AG09309 (cell line): Measurements from ENCODE around the gene BPGM.

Experiments used
- DNase-seq: peaks from one replicate; pipeline ENCODE4 v3.0.0-alpha.2; 2010; ENCODE audit warnings: low read depth
- H3K4me3 ChIP-seq: 2 replicates; pipeline ENCODE4 v1.5.1; 2011; ENCODE audit warnings: mild to moderate bottlenecking, low read depth, low read length, moderate library complexity; ENCODE audit not compliant: control insufficient read depth
- TF ChIP-seq, protein P1 (sequence below): IDR thresholded peaks from 2 replicates; pipeline ENCODE4 v1.5.1; 2011; ENCODE audit warnings: mild to moderate bottlenecking, low read depth, low read length, inconsistent platforms; ENCODE audit not compliant: insufficient read depth, control insufficient read depth; ENCODE audit errors: missing control alignments

Gene BPGM

DNA sequence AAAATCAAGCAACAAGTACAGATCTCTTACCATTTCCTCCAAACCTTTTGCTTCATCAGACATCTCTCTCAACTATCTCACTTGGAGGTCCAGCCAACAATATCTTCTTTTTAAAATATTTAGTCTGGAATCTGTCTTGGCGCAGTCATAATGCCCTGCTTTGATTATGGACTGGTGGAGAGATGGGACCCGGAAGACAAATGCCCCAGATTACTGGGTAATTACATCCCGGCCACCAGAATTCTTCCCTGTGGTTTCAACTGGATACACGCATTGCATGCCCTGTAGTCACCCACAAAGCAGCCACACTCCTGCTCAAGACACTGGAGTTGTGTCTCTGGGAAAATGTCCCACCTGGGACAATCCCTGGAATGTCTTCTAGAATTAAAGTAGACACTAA is 65.5 kb downstream of the BPGM start:
- TF ChIP-seq, protein P1, sequence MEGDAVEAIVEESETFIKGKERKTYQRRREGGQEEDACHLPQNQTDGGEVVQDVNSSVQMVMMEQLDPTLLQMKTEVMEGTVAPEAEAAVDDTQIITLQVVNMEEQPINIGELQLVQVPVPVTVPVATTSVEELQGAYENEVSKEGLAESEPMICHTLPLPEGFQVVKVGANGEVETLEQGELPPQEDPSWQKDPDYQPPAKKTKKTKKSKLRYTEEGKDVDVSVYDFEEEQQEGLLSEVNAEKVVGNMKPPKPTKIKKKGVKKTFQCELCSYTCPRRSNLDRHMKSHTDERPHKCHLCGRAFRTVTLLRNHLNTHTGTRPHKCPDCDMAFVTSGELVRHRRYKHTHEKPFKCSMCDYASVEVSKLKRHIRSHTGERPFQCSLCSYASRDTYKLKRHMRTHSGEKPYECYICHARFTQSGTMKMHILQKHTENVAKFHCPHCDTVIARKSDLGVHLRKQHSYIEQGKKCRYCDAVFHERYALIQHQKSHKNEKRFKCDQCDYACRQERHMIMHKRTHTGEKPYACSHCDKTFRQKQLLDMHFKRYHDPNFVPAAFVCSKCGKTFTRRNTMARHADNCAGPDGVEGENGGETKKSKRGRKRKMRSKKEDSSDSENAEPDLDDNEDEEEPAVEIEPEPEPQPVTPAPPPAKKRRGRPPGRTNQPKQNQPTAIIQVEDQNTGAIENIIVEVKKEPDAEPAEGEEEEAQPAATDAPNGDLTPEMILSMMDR = no peak
- H3K4me3 ChIP-seq = no peak overlapping the region
- DNase-seq = no peak

DNA sequence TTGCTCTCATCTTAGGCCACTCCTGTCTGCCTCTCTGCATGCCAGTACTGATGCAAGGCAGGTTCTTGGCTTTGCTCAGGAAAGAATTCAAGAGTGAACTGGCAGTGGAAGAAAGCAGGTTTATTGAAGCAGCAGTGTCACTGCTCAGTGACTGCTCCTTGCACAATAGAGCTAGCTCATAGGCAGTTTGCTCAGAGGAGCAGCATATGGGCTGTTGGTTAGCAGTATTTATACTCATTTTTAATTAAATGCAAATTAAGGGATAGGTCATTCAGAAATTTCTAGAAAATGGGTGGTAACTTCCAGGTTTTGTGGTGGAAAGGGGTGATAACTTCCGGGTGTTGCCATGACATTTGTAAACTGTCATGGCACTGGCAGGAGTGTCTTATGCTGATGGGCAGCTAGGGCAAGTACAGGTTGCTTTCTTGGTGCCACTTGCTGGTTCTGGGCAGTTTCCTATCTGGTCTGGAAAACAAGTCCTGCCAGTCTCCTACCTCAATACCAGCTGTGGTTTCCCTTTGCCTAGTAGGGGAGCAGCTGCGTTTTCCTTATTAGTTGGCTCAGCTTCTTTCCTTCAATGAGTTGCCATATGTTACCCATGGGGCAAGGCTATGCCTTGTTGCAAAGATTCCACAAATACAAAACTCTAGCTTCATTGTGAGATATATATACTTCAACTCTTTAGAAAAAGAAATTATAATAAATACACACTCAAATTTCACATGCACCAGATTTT is 68.0 kb downstream of the BPGM start:
- TF ChIP-seq, protein P1 = no peak
- H3K4me3 ChIP-seq = no peak overlapping the region
- no peak for DNase-seq

DNA sequence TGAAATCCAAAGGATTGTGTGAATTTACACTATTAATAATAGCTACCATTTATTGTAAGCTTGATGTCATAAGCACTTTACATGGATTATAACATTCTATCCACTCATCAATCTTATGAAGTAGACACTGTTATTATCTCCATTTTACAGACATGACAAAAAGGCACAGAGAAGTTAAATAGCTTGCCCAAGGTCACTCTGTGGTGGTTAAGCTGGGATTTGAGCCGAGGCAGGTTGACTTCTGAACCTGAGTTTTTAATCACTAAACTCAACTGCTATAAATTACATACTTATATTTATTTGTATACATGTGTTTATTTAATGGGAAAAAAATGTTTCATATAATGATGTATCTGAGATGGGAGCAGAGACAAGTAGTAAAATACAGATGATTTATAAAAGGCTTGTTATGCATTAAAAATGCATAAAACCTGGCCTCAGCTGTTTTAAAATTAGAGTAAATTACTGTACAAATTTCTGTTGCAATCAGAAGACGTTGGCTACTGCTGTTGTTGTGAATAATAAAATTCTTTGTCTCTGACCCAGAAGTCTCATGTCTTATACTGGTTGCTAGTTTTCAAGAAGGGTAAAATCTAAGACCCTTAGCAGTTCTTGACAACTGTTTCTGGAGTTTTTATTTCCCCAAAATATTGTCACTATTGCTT is 71.7 kb downstream of the BPGM start:
- no peak overlapping the region for H3K4me3 ChIP-seq
- TF ChIP-seq, protein P1 = no peak
- DNase-seq = no peak

DNA sequence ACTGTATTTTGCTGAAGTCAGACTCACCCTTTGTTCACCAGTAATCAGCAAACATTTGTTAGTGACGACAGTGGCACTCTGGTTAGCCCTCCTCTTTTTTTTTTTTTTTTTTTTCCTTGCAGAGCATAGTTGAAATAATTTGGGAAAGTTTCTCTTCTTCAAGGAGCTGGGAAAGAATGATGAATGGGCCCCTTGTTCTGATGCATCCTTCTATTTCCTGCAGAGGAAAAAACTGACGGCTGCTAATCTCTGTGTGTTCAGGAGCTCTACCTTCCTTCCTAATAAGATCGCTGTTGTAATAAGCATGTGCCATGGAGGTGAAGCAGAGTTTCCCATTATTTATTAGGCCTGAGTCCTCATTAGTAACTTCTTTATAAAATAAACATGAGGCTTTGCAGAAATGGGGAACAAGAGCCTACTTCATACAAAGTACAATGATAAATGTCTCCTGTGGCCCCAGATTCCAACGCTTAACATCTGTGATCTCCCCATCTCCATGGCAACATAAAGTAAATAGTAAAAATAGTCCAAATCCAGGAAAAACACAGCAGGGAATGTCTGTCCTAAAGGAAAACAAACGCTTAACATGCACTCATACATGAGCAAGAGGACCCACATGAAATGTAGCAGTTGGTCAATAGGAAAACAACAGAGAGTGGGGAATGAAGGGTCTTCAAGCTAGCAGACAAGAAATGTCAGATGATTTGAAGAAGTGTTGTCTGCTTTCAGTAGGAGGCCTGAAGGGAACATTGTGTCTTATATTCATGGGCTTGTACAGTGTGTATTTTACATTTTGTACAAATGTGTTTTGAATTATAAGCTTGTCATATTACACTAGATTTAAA is 73.7 kb downstream of the BPGM start:
- no peak for DNase-seq
- TF ChIP-seq, protein P1 = no peak

DNA sequence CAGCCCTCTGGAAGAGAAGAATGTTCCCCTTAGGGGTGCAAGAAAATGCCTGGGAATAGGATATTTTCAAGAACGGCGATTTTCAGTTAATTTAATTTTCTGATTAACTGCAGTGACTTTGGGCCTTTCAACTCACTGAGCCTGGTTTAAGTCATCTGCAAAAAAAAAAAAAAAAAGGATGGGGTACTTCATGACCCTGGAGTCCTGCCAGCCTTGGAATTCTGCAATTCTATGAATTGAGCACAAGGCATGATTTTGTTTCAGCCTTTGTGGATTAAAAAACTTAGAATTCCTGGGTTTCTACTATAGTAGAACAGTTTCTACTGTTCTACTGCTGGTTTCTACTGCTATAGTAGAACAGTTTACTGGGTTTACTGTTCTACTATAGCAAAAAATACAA is 74.5 kb downstream of the BPGM start:
- DNase-seq = no peak
- H3K4me3 ChIP-seq = no peak overlapping the region
- TF ChIP-seq, protein P1 = no peak

More for the DNA sequence above, 73.7 kb downstream of the BPGM start:
- no peak overlapping the region for H3K4me3 ChIP-seq

DNA sequence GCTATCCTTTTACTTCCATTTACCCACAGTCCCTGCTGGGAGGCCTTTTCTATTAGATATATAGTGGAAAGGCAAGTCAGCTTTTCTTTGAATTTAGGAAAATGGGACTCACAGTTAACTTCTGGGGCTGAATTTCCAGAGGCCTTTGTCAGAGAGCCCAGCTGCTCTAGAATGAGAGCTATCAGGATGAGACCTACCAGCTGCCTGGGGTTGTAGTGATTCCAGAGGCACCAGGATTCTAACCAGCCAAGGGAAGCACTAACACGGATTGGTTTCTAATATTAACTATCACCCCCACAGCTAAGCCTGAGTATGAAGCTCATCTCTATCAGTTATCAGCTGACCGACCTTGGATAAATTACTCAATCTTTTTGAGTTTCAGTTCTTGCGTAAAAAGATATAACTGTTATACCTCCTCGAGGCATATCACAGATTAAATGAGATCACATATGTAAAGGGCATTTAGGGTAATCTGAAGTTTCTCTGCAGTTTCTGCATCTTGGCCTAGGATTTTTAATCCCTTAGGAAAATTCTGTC is 76.2 kb downstream of the BPGM start:
- TF ChIP-seq, protein P1 = no peak
- no peak overlapping the region for H3K4me3 ChIP-seq
- no peak for DNase-seq
